TTC549 (cell line): ENCODE measurements around the gene ARHGEF7.
"Not testable (repeated sequence)": the region's sequence is repeated elsewhere in the genome, so short reads cannot be mapped to it uniquely, and the experiment has no call there.

ENCODE experiments used
- FAIRE-seq: peaks from 2 replicates; lab custom pipeline; 2012; peaks lifted over from hg19 to GRCh38; lab: Jason Lieb, UNC

Gene ARHGEF7

GRCh38 chr13:111171629-111172028 is 56.5 kb downstream of the ARHGEF7 start:
- FAIRE-seq: no peak

GRCh38 chr13:111174377-111175114 is 59.4 kb downstream of the ARHGEF7 start:
- FAIRE-seq: no peak

DNA sequence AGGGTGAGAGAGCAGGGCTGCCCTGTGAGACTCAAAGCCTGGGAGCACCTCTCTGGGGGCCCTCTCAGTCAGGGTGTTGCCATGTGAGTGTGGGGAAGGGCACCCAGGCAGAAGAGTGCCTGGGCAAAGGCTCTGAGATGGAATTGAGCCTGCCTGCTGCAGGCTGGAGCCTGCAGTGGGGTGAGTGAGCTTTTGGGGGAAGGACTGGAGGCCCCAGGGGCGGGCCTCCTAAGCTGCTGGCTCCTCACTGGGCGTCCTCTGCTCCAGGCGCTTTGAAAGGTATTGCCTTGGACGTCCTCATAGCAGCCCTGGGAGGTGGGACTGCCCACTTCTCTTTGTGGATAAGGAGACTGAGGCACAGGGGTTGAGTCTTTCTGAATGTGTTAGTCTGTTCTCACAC is 60.3 kb downstream of the ARHGEF7 start:
- FAIRE-seq: no peak

DNA sequence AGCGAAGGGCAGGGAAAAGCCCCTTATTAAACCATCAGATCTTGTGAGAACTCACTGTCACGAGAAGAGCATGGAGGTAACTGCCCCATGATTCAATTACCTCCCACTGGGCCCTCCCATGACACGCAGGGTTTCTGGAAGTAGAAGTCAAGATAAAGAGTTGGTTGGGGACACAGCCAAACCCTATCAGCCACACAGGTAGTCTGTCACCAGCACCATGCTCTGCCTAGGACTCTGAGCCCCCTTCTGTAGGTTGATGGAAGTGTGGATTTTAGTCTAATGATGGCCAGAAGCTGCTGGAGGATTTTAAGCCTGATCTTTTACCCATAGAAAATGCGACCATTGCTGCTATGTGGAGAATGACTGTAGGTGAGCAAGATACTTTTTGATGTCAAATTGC is 60.8 kb downstream of the ARHGEF7 start:
- no peak for FAIRE-seq

GRCh38 chr13:111176421-111176820 is 61.3 kb downstream of the ARHGEF7 start:
- no peak for FAIRE-seq

- FAIRE-seq: no peak
These were observed 62.1 kb downstream of the ARHGEF7 start for GRCh38 chr13:111177081-111177711.

GRCh38 chr13:111177921-111178320 is 62.8 kb downstream of the ARHGEF7 start:
- no peak for FAIRE-seq

GRCh38 chr13:111178402-111178801 is 63.3 kb downstream of the ARHGEF7 start:
- FAIRE-seq: no peak

GRCh38 chr13:111179908-111180760 is 65.0 kb downstream of the ARHGEF7 start:
- FAIRE-seq: no peak

- no peak for FAIRE-seq
These were observed 66.9 kb downstream of the ARHGEF7 start for GRCh38 chr13:111181977-111182376.

GRCh38 chr13:111183087-111183645 is 68.1 kb downstream of the ARHGEF7 start:
- no peak for FAIRE-seq

DNA sequence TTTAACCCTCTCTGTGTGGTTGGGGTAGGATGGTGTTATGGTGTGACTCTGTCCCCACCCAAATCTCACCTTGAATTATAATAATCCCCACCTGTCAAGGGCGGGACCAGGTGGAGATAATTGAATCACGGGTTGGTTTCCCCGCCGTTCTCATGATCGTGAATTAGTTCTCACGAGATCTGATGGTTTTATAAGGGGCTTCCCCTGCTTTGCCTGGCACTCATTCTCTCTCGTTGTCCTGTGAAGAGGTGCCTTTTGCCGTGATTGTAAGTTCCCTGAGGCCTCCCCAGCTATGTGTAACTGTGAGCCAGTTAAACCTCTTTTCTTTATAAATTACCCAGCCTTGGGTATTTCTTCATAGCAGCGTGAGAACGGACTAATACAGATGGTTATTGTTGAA is 68.8 kb downstream of the ARHGEF7 start:
- FAIRE-seq: no peak

DNA sequence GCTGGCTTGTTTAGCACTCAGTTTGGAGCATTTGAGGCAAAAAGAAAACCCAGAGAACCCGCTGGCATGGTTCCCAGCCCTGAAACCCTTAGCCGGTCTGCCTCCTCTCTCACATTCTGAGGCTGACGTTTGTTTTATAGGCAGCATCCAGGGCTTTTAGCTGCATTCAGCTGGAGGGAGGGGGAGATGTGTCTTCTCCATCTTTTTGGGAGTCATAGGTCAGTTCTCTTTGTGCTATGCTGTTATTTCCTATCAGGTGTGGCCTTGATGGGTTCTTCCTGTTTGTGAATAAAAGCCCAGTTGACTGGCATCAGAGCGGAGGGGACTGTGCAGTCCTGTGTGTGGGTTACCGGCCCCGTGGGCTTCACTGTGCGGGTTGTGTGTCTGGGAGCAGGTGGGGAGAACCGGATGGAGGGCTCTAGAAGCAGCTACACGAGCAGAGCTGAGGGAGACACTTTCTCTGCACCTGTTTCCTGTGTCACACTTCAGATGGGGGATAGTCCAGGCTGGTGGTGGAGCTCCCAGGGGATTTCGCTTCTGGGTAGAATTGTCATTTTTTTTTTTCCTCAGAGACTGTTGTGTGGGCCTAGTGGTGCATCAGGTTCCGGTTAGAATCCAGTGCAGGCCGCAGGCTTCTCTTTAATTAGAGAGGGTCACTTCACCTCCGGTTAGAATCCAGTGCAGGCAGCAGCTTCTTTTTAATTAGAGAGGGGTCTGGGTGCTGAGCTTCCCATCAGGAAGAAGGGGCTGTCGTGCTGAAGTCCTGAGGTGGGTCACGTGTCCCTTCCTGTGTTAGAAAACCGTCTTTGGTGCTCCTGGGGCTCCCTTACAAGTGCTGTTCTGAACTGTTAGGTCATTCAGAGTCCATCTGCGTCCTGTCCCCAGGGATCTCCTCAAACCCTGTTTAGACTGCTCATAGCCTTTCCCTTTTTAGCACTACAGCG is 69.6 kb downstream of the ARHGEF7 start:
- FAIRE-seq: no peak

DNA sequence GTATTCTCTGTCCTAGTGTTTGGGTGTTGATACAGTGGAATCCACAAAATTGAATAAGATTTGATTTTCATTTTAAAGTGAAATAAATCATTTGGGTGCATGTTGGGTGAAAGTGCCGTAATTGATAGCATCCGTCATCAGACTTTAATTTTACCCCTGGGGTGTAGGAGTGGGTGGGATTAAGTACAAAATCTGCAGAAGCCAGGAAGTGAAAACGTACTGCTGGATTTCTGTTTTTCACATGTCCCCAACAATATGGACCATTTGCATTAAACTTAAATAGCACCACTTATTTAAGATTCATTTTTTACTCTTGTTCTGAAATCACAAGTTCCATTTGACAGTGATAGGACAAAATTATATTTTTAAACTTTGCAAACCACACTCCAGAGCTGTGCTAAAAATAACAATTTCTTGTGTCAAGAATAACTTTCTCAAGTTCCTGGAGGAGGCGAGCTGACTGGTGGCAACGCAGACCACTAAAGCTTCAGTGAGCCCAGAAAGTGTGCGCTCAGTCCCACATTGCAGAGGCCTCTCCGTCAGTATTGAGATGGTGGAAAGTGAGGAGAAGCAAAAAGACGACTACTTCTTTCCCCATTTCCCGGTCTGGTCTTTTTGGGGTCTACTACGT is 71.3 kb downstream of the ARHGEF7 start:
- no peak for FAIRE-seq

DNA sequence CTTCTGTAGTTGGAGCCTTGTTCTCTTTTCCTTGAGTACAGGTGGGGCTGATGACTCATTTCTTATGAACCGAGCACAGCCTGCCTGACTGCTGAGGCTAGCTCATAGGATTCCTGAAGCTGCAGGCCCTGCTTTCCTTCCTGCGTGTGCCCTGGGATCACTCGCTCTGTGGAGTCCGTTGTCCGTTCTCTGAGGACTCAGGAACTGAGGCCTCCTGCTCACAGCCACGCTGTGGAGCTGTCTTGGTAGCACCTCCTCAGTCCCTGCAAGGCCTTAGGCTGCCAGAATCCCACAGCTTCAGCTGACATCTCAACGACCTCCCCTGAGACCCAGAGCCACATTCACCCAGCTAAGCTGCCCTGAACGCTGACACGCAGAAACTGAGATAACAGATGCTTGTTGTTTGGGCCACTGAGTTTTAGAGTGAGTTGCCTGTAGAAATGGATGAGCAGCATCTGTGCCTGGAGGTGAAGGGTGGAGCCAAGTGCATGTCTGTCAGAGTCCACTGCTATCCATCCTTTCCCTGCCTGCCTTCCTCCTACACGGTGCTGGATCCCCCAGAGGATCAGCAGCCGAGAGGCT is 72.9 kb downstream of the ARHGEF7 start:
- no peak for FAIRE-seq

DNA sequence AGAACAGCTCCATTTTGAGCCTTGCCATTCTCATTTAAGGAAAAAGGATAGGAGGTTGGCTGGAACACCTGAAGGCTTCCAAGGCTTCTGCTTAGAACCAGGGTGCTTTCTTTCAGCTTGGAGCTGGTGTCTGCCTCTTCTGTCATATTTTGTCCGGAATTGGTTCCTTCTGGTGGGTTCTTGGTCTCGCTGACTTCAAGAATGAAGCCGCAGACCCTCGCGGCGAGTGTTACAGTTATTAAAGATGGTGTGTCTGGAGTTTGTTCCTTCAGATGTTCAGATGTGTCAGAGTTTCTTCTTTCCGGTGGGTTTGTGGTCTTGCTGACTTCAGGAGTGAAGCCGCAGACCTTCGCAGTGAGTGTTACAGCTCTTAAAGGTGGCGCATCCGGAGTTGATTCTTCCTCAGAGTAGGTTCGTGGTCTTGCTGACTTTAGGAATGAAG is 74.0 kb downstream of the ARHGEF7 start:
- FAIRE-seq: not testable (repeated sequence)

- not testable (repeated sequence) for FAIRE-seq
These were observed 74.4 kb downstream of the ARHGEF7 start for GRCh38 chr13:111189516-111189915.

- not testable (repeated sequence) for FAIRE-seq
These were observed 78.1 kb downstream of the ARHGEF7 start for GRCh38 chr13:111193223-111193622.

GRCh38 chr13:111194651-111195050 is 79.5 kb downstream of the ARHGEF7 start:
- not testable (repeated sequence) for FAIRE-seq

GRCh38 chr13:111198732-111199378 is 83.7 kb downstream of the ARHGEF7 start:
- FAIRE-seq: not testable (repeated sequence)
